Glutamatergic neuron (in vitro differentiated cells): ENCODE data around the gene GSX1. TPM values are rescaled to one million over a fixed set of nuclear protein-coding genes. Genes with fewer than 3 reads are reported as not detected.

Source experiments
- DNase-seq: peaks from one replicate; pipeline ENCODE4 v3.0.0; 2022
- H3K27ac Mint-ChIP-seq: one replicate; pipeline ENCODE4 v1.8.0; 2020; ENCODE audit warnings: mild to moderate bottlenecking, mixed read lengths, inconsistent platforms; ENCODE audit not compliant: unreplicated experiment
- H3K27me3 Mint-ChIP-seq: one replicate; pipeline ENCODE4 v1.8.0; 2020; ENCODE audit warnings: mild to moderate bottlenecking, moderate library complexity, mixed read lengths, inconsistent platforms; ENCODE audit not compliant: unreplicated experiment
- H3K36me3 Mint-ChIP-seq: one replicate; pipeline ENCODE4 v1.8.0; 2020; ENCODE audit warnings: mild to moderate bottlenecking, mixed read lengths, inconsistent platforms; ENCODE audit not compliant: unreplicated experiment
- H3K4me1 Mint-ChIP-seq: one replicate; pipeline ENCODE4 v1.8.0; 2020; ENCODE audit warnings: mild to moderate bottlenecking, low read depth, mixed read lengths, inconsistent platforms; ENCODE audit not compliant: unreplicated experiment
- H3K4me3 Mint-ChIP-seq: one replicate; pipeline ENCODE4 v1.8.0; 2020; ENCODE audit warnings: mild to moderate bottlenecking, mixed read lengths, inconsistent platforms; ENCODE audit not compliant: unreplicated experiment
- H3K9me3 Mint-ChIP-seq: one replicate; pipeline ENCODE4 v1.8.0; 2020; ENCODE audit warnings: mild to moderate bottlenecking, moderate library complexity, mixed read lengths, inconsistent platforms; ENCODE audit not compliant: unreplicated experiment
- total RNA-seq: library from RNA; stranded (reverse); fragmentation: NEBNext Ultra II Directional; extraction: Animal tissue kit (Norgen Biotek cat#: 25700); gene quantifications from one replicate; pipeline ENCODE4 v1.2.1, GENCODE V29; 2021; ENCODE audit not compliant: unreplicated experiment
- TF ChIP-seq, protein P1 (sequence below): fragments of 200-600 bp; sonication (generic); IDR thresholded peaks from one replicate; pipeline ENCODE4 v1.5.0; 2021; ENCODE audit not compliant: partially characterized antibody, unreplicated experiment

GSX1 gene
- total RNA-seq, 1 donor from 2014 or later, result not detected

- Mint-ChIP-seq H3K4me1 (no peaks in the 10 kb centered on the region), H3K36me3 (no peaks in the 10 kb centered on the region), H3K4me3 (peak overlapping the region; percentile 77), H3K27ac (no peak overlapping the region), H3K27me3 (peaks cover 30% of the 10 kb centered on the region), H3K9me3 (peaks cover 3% of the 10 kb centered on the region)
- TF ChIP-seq, protein P1, sequence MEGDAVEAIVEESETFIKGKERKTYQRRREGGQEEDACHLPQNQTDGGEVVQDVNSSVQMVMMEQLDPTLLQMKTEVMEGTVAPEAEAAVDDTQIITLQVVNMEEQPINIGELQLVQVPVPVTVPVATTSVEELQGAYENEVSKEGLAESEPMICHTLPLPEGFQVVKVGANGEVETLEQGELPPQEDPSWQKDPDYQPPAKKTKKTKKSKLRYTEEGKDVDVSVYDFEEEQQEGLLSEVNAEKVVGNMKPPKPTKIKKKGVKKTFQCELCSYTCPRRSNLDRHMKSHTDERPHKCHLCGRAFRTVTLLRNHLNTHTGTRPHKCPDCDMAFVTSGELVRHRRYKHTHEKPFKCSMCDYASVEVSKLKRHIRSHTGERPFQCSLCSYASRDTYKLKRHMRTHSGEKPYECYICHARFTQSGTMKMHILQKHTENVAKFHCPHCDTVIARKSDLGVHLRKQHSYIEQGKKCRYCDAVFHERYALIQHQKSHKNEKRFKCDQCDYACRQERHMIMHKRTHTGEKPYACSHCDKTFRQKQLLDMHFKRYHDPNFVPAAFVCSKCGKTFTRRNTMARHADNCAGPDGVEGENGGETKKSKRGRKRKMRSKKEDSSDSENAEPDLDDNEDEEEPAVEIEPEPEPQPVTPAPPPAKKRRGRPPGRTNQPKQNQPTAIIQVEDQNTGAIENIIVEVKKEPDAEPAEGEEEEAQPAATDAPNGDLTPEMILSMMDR, result peak; percentile 93
- DNase-seq, result peak; percentile 92
Measured at GRCh38 chr13:27826379-27827353, 34.4 kb downstream of the GSX1 start.

GRCh38 chr13:27827646-27828045 is 35.4 kb downstream of the GSX1 start:
- Mint-ChIP-seq H3K27ac (no peak overlapping the region), H3K4me1 (no peaks in the 10 kb centered on the region), H3K4me3 (no peak overlapping the region), H3K9me3 (peaks cover 3% of the 10 kb centered on the region), H3K27me3 (peaks cover 29% of the 10 kb centered on the region), H3K36me3 (no peaks in the 10 kb centered on the region)
- DNase-seq, result no peak
- TF ChIP-seq, protein P1, result no peak

GRCh38 chr13:27830010-27830409 is 37.7 kb downstream of the GSX1 start:
- no peaks in the 10 kb centered on the region for H3K36me3 Mint-ChIP-seq
- H3K4me1 Mint-ChIP-seq, result no peaks in the 10 kb centered on the region
- peak; percentile 80 for DNase-seq
- H3K9me3 Mint-ChIP-seq, result peaks cover 3% of the 10 kb centered on the region
- no peak overlapping the region for H3K4me3 Mint-ChIP-seq
- TF ChIP-seq, protein P1, result peak; percentile 96
- peaks cover 21% of the 10 kb centered on the region for H3K27me3 Mint-ChIP-seq
- no peak overlapping the region for H3K27ac Mint-ChIP-seq

GRCh38 chr13:27833206-27833605 is 40.9 kb downstream of the GSX1 start:
- Mint-ChIP-seq H3K9me3 (peaks cover 2% of the 10 kb centered on the region), H3K27ac (no peak overlapping the region), H3K4me1 (no peaks in the 10 kb centered on the region), H3K36me3 (no peaks in the 10 kb centered on the region), H3K4me3 (no peak overlapping the region), H3K27me3 (peaks cover 14% of the 10 kb centered on the region)
- DNase-seq, result no peak
- TF ChIP-seq, protein P1, result no peak

GRCh38 chr13:27834095-27834494 is 41.8 kb downstream of the GSX1 start:
- TF ChIP-seq, protein P1, result no peak
- H3K27me3 Mint-ChIP-seq, result peaks cover 11% of the 10 kb centered on the region
- H3K36me3 Mint-ChIP-seq, result no peaks in the 10 kb centered on the region
- DNase-seq, result no peak
- no peak overlapping the region for H3K4me3 Mint-ChIP-seq
- no peaks in the 10 kb centered on the region for H3K4me1 Mint-ChIP-seq
- H3K27ac Mint-ChIP-seq, result no peak overlapping the region
- H3K9me3 Mint-ChIP-seq, result peaks cover 2% of the 10 kb centered on the region
